Measurements from ENCODE around the gene ZNF304.

The ZNF304 gene

DNA sequence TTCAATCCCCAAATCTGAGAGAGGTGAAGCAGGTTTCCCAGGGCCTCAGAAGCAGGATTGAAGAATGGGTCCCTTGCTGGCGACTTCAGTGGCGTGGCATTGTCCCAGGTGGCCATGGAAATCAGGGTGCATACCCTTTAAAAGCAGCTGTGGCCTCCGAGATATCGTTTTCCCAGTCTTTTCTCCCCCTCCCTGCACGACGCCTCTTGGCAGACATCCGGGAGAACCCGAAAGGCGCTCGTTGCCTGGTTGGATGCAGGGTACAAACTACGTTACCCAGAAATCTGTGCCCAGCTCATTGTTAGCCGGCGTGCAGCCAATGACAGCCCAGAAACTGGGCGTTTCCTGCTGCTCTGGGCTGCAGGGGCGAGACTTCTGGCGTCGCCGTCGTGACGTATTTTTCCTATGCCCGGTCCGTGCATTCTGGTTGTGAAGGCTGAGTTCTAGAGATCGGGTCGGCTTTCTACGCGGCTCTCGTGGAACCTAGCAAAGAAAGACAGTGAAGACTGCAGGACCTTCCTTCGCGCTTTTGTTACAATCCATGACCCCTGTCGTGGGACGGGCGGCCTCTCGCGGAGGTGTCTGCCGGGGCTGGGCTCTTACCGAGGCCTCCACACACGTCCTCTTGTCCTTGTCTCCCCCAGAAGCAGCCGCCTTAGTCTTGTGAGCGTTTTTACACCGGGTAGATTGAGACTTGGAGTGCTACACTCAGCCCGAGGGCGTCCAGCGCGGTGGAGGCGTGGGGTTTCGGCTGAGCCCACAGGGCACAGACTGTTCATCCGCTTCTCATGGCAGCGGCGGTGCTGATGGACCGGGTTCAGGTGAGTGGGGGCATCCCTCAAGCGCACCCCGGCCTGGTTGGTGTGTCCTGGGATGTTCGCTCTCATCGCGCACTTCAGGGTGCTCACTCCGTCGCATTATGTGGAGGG, at the start of gene ZNF304:
ZNF304 (plus strand) TSS at position 395 of the 929 bp plus-strand sequence; CDS start at position 789, 394 bp downstream.
- peak within 1 kb of the TSS; percentile 69 for H3K27ac ChIP-seq
- H3K4me3 ChIP-seq (ENCODE audit: low read depth, low read length) = peak within 1 kb of the TSS; percentile 89
- H3K27me3 ChIP-seq (ENCODE audit: insufficient read depth, low read depth, severe bottlenecking) = no peaks in the 10 kb centered on the region
- H3K36me3 ChIP-seq = peaks cover 30% of the 10 kb centered on the region
- DNase-seq = peak; percentile 92
- no peaks in the 10 kb centered on the region for H3K9me3 ChIP-seq (ENCODE audit: severe bottlenecking)
- TF ChIP-seq CTCF (IDR thresholded peaks at IDR 0.05; ENCODE audit: low read depth, low read length) = no peak

- no peaks in the 10 kb centered on the region for H3K27me3 ChIP-seq (ENCODE audit: insufficient read depth, low read depth, severe bottlenecking)
- TF ChIP-seq CTCF (IDR thresholded peaks at IDR 0.05; ENCODE audit: low read depth, low read length) = no peak
- no peak overlapping the region for H3K27ac ChIP-seq
- H3K4me3 ChIP-seq (ENCODE audit: low read depth, low read length) = no peak overlapping the region
- H3K9me3 ChIP-seq (ENCODE audit: severe bottlenecking) = no peaks in the 10 kb centered on the region
- DNase-seq = no peak
- H3K36me3 ChIP-seq = peaks cover 23% of the 10 kb centered on the region
Measured at GRCh38 chr19:57302020-57302465, 49.0 kb upstream of the ZNF304 start.

DNA sequence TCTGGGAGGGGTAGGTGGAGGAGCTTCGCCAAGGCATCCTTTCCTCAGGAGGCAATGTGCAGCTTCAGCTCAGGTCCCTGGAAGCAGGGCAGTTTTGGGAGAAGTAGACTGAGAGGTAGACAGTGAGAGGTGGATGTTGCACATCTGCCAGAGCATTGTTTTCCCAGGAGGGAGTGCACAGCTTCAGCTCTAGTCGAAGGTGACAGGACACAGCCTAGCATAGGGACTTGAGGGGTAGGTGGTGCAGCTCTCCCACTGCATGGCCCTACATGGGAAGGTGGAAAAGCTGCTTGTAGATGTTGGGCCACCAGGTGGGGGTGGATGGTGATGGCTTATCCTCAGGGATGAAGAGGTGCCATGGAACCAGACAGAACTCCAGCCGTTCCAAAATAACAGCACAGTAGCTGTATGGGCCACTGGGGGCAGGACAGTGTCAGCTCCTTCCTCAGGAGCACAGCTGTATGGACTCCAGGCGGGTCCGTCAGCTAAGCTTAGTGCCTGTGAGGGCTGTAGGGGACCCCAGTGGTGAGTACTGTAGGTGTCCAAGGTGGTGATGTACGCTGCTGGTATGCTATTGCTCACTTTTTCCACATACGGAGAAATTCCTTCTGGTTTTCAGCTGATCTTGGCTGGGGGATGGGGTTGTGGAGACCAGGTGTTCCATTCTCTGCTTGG, 48.2 kb upstream of the ZNF304 start:
- no peaks in the 10 kb centered on the region for H3K9me3 ChIP-seq (ENCODE audit: severe bottlenecking)
- H3K27me3 ChIP-seq (ENCODE audit: insufficient read depth, low read depth, severe bottlenecking) = no peaks in the 10 kb centered on the region
- H3K27ac ChIP-seq = no peak overlapping the region
- no peak overlapping the region for H3K4me3 ChIP-seq (ENCODE audit: low read depth, low read length)
- no peak for DNase-seq
- peaks cover 19% of the 10 kb centered on the region for H3K36me3 ChIP-seq
- no peak for TF ChIP-seq CTCF (IDR thresholded peaks at IDR 0.05; ENCODE audit: low read depth, low read length)

DNA sequence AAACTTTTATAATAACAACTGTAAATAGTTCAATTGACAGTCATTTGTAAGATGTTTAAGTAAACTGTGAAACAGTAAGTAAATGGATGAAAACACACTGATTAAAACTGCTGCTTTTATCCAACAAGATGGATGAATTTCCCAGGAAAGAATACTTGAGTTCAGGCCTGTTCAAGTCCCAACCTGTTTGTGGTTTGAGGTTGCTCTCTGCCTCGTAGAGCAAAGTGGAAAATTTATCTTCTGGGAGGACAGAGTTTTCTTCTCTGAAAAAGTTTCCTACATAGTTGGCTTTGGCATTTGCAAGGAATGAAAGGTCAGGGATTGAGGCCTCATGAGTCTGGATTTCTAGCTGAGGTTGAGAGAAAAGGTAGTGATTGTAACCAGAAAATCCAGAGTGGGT, 46.0 kb upstream of the ZNF304 start:
- Histone ChIP-seq H3K27me3 (ENCODE audit: insufficient read depth, low read depth, severe bottlenecking) (no peaks in the 10 kb centered on the region), H3K27ac (no peak overlapping the region), H3K36me3 (peaks cover 11% of the 10 kb centered on the region), H3K4me3 (ENCODE audit: low read depth, low read length) (no peak overlapping the region), H3K9me3 (ENCODE audit: severe bottlenecking) (no peaks in the 10 kb centered on the region)
- DNase-seq = no peak
- TF ChIP-seq CTCF (IDR thresholded peaks at IDR 0.05; ENCODE audit: low read depth, low read length) = no peak

- no peaks in the 10 kb centered on the region for H3K27me3 ChIP-seq (ENCODE audit: insufficient read depth, low read depth, severe bottlenecking)
- H3K4me3 ChIP-seq (ENCODE audit: low read depth, low read length) = no peak overlapping the region
- H3K27ac ChIP-seq = no peak overlapping the region
- no peaks in the 10 kb centered on the region for H3K9me3 ChIP-seq (ENCODE audit: severe bottlenecking)
- H3K36me3 ChIP-seq = peaks cover 4% of the 10 kb centered on the region; the same call in 1 of the 2 replicates
- no peak for DNase-seq
- no peak for TF ChIP-seq CTCF (IDR thresholded peaks at IDR 0.05; ENCODE audit: low read depth, low read length)
Measured at GRCh38 chr19:57308514-57308913, 42.6 kb upstream of the ZNF304 start.
